GM19240 (cell line): Measurements from ENCODE around the gene NPEPL1.
"Not testable (repeated sequence)": the region's sequence is repeated elsewhere in the genome, so short reads cannot be mapped to it uniquely, and the experiment has no call there.

Experiments
- DNase-seq: peaks from one replicate; pipeline ENCODE4 v3.0.0; 2011; ENCODE audit warnings: low spot score; ENCODE audit not compliant: insufficient read length

Gene NPEPL1

DNA sequence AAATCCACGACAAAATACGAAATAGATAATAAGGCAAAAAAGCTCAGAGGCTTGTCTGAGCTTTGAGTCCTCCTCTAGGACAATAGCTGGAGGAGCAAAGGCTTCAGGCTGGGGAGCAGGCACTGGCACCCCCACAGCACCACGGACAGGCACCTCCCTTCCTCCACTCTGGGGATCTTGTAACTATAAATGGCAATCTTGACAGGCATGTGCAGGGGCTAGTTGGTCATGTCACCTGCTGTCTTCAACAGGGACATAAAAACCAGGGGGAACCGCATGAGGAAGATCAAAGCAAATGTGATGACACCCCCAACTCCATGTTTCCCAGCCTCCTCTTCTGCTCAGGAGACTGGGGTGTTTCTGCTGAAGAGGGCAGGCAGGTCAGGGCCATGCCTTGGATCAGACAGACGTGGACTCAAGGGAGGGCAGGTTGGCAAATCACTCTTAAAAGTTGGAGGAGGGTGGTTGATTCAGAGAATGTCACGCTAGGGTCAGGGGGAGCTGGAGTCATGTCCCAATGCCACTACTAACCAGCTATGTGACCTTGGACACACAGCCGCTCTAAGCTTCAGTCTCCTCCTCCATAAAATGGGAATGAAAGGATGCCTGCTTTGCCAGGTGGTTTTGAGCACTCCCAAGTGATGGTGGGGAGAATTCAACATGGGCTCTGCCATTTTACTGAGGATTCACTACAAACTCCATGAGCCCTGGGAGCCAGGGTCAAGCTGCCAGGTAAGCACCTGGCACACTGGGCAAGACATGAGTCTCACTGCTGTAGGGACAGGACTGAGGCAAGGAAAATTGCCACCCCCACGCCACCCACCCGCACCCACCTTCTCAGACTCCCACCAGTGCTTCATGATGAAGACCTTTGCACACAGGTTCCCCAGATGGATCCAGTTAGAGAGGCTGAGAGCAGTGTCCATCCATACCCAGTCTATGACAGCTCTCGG lies 48.0 kb downstream of the NPEPL1 start:
- no peak for DNase-seq

- DNase-seq: no peak
These were observed 48.8 kb downstream of the NPEPL1 start for GRCh38 chr20:58741384-58741783.

DNA sequence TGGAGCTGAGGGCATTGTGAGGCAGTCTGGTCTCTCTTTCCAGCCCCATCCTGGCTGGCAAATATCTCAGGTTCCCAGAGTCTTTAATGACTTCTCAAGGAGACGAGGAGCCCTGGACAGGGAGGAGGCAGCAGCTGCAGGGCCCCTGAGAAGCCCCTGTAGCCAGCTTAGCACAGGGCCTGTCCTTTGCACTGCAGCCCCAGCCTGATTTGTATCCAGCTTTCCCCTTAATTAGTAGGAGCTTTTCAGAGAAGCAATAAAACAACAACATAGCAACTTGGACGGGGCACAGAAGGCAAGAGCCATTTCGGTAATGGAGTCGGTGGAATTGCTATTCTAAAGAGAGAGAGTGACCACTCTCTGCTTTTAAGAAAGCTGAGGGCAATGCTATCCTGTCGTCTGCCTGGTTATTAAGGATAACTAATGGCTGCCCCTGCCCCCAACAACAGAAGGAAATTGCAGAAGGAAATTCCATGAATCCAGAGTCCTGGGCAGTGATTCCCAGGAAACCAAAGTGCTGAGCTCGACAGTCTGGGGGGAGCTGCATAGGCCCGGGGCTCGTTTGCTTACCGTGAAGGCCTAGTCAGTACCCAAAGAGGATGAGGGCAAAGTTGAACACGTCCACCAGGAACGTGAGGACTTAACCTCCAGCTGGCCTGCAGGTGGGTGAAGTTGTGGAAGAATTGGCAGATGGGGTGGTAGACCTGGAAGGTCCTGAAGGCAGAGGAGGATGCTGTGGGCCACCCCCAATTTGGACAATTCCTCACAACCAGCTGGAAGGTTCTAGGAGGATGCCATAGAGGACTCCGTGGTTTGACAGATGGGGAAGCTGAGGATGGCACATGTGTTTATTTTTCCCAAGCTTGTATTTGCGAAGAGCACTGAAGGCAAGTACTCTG lies 50.3 kb downstream of the NPEPL1 start:
- DNase-seq: no peak

- DNase-seq: no peak
These were observed 51.4 kb downstream of the NPEPL1 start for GRCh38 chr20:58743929-58744534.

DNA sequence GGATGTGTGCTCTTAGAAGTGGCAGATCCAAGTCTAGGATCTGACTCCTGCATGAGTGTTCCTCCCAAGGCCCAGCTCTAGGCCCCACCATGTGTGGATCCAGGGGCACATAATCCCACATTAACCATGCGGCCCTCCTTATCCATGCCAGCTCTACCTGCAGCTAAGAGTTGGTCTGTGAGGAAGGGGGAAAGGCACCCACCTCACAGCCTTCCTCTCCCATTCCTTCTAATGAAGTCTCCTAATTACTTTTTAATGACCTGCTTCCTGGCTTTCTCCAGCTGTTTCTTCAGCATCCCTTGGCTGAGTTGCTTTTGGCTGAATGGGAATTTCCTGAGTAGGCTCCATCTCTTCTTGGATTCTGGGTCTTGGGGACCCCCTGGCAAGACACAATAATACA lies 52.2 kb downstream of the NPEPL1 start:
- no peak for DNase-seq

DNA sequence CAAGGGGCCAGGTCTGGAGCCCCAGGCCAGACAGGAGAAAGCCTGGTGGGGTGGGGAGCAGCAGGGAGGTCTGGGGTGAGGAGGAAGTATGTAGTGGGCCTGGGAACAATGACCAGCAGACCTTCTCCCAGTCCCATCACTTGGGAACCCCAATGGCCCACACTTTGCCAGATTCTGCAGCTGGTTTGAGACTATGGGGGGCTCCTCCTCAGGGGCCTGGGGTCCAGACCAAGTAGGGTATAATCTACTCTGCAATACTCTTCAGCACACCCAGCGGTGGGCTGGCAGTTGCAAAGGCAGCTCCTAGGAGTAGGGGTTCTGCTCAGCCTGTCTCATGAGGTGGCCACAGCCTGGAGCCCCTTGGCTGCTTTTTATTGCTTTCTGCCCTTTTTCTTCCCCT lies 52.8 kb downstream of the NPEPL1 start:
- DNase-seq: no peak

DNA sequence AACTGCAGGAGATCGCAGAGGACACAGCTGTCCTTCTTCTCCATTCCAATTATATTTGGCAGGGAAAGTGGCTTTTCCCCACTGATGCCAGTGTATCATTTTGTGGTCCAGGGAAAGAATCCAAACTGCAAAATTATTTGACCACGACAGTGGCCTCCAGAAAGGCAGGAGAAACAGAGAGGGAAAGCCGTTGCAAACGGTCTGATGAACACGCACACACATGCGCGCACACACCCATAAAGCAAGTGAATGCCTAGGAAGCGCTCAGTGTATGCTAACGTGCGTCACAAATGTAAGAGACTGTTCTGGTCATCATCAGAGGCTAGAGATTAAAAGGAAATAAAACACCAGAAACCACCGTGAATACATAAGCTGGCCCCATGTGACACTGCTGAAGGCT lies 54.0 kb downstream of the NPEPL1 start:
- no peak for DNase-seq

- no peak for DNase-seq
These were observed 54.6 kb downstream of the NPEPL1 start for GRCh38 chr20:58747211-58747610.

GRCh38 chr20:58748618-58749017 lies 56.0 kb downstream of the NPEPL1 start:
- no peak for DNase-seq

GRCh38 chr20:58749098-58749769 lies 56.6 kb downstream of the NPEPL1 start:
- DNase-seq: no peak

- no peak for DNase-seq
These were observed 57.4 kb downstream of the NPEPL1 start for GRCh38 chr20:58749979-58750378.

DNA sequence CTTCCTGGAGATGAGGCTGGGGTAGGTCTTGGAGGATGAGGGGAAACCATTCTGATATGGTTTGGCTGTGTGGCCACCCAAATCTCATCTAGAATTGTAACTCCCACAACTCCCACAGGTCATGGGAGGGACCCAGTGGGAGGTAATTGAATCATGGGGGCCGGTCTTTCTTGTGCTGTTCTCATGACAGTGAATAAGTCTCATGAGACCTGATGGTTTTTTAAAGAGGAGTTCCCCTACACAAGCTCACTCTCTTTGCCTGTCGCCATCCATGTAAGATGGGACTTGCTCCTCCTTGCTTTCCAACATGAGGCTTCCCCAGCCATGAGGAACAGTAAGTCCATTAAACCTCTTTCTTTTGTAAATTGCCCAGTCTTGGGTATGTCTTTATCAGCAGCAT lies 58.1 kb downstream of the NPEPL1 start:
- not testable (repeated sequence) for DNase-seq

DNA sequence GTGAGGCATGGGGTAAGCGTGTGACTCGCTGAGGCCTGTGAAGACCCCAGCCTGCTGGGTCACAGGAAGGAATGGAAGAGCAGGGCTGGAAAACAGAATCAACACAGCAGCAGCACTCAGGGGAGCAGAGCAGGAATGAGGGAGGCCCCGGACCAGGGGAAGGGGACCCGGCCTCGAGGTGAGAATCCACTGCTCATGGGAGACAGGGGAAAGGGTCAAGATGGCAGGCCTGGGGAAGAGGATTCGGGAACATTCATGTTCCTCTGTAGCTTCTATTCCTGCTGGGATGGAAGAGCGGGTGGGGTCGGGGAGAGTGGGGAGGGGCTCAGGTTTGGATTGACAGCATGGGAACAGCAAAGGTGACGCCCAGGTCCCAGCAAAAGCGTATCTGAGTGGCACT lies 59.4 kb downstream of the NPEPL1 start:
- DNase-seq: no peak

DNA sequence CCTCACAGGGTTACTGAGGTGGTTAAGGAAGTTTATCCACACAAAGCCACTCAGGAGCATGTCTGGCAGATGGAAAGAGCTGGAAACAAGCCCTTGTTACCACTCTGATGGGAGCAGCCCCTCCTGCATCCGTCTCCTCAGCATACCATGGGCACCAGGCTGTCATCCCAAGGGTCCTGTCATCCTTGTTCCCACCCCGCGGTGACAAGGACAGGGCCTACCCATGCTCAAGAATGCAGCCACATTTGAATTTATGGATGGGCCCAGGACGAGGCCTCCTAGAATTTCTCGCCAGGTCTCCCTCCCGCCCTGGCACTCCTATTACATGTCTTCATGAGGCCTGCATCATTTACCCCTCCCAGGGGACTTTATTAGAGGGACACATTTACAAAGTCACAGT lies 60.0 kb downstream of the NPEPL1 start:
- DNase-seq: no peak

- DNase-seq: no peak
These were observed 60.8 kb downstream of the NPEPL1 start for GRCh38 chr20:58753267-58753921.

GRCh38 chr20:58753922-58754551 lies 61.4 kb downstream of the NPEPL1 start:
- DNase-seq: no peak

DNA sequence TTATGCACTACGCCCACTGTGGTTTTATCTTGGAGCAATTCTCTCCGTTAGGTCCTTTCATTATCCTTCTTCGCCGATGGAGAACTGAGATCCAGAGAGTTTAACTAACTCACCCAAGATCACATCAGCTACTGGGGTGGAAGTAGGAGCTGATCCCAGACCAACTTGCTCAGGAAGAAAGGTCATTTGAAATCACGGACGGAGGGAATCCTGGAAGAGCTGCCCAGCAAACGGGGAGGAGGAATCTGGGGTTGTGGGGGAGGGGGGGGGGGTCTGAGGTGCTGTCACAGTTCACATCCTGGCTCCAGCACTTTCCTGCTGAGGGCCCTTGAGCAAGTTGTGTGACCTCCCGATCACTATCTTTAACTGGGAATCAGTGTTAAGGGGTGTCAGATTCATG lies 62.0 kb downstream of the NPEPL1 start:
- DNase-seq: no peak

DNA sequence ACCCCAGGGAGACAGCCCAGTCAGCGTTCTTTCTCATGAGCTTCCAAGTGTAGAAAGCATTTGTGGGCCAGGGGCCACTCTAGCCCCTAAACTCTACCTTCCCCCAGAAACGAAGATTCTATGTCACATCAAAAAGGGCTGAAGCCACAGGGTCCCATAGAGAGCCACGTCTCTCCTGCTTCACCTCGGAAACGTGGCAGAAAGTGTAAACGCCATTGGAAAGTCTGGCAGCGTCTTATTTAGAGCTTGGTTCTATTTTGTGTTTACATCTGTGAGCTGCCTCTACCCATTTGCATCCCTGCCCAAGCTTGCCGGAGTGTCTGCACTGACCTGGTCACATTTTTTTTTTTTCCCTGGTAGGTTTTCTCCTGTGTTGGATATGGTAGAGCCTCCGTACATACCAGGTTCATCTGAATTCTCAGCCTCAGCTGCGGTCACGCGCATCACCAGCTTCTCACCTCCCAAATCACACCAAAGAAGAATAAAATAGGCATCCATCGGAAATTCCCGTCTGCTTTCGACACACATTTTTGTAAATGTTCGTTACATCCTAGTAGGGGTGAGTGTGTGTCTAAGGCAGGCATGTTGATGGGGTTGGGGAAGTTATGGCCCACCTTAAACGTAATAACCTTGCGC lies 62.6 kb downstream of the NPEPL1 start:
- no peak for DNase-seq

GRCh38 chr20:58755766-58756449 lies 63.3 kb downstream of the NPEPL1 start:
- DNase-seq: no peak
